DND-41 (cell line): Measurements from ENCODE around the gene OSBPL3.

Experiments
- EZH2 ChIP-seq: IDR thresholded peaks from 3 replicates; pipeline ENCODE4 v1.6.1; 2012; ENCODE audit warnings: borderline replicate concordance, low read depth, mild to moderate bottlenecking, moderate library complexity, low read length, inconsistent platforms; ENCODE audit not compliant: severe bottlenecking
- TF ChIP-seq, protein P1 (sequence below): IDR thresholded peaks from 2 replicates; pipeline ENCODE4 v1.5.1; 2012; ENCODE audit warnings: borderline replicate concordance, low read length, moderate library complexity, mild to moderate bottlenecking; ENCODE audit not compliant: poor library complexity, severe bottlenecking; ENCODE audit errors: extremely low read depth

GRCh38 chr7:24769014-24769830, 210.8 kb downstream of the OSBPL3 start:
- TF ChIP-seq, protein P1, sequence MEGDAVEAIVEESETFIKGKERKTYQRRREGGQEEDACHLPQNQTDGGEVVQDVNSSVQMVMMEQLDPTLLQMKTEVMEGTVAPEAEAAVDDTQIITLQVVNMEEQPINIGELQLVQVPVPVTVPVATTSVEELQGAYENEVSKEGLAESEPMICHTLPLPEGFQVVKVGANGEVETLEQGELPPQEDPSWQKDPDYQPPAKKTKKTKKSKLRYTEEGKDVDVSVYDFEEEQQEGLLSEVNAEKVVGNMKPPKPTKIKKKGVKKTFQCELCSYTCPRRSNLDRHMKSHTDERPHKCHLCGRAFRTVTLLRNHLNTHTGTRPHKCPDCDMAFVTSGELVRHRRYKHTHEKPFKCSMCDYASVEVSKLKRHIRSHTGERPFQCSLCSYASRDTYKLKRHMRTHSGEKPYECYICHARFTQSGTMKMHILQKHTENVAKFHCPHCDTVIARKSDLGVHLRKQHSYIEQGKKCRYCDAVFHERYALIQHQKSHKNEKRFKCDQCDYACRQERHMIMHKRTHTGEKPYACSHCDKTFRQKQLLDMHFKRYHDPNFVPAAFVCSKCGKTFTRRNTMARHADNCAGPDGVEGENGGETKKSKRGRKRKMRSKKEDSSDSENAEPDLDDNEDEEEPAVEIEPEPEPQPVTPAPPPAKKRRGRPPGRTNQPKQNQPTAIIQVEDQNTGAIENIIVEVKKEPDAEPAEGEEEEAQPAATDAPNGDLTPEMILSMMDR, result no peak
- TF ChIP-seq EZH2, result no peak
